Measurements from ENCODE around the gene KANSL1.
"Not testable (repeated sequence)": the region's sequence is repeated elsewhere in the genome, so short reads cannot be mapped to it uniquely, and the experiment has no call there.

Gene KANSL1

DNA sequence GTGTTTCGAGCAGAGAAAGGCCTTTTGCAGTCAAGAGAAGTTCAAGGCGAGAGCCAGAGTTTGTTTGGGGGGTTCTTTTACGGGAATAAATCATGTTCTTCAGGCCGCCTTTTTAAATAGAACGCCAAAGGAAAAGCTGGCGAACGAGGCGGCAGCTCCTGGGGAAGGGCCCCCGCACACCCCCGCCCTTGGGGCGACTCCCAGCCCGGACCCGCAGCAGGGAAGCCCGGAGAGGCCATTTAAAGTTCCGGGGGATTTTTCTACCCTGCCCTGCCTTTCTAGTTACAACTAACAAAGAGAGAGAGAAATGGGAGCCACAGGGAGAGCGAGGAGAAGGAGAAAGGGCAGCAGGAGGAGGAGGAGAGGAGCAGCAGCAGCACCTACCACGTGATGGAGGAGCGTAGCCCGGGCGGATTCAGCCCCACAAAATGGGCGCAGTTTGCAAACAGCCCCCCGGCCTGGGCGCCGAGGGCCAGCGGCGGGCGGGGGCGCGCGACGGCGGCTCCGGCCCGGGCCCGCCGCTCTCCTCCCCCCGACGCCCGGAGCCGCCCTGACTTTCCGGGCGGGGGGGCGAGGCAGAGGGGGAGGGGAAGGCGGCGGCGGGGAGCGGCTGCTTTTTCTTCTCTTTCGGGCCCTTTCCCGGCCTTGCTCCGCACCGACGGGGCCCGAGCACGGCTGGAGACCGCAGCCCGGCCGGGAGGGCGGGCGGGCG is 634 bp downstream of the KANSL1 start:
- DNase-seq = peak; percentile 68 to 78

DNA sequence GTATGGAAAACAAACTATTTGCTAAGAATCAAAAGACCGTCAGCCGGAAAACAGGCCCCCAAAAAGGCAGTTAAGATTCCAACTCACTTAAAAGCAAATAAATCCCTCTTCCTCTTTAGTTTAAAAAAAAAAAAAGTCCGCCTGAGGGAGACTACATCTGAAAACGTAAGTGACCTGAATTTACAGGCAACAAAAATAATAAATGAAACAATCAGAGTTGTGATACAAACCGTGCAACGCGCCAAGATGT is 1.1 kb downstream of the KANSL1 start:
- DNase-seq = peak in 1 of 2 donors; percentile 25

GRCh38 chr17:46191322-46192188 is 1.7 kb downstream of the KANSL1 start:
- DNase-seq = peak; percentile 49 to 58

DNA sequence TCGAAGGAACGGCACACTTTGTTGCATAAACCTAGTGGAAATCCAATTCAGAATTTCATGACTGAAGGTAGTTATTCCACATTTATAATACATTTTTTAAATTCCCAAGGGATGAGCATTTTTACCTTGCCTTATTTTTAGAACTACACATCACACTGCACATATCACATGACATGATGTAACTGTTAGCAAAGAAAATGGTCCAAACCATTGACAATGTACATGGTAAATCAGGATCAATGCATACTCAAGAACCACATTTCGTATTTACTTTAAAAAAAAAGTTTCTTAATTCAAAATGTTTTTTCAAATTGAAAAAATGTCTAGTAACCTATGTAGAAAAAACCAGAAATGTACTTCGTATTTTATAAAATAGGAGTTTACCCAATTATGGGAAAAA is 2.5 kb downstream of the KANSL1 start:
- DNase-seq = no peak

- DNase-seq = peak; percentile 49 to 68
Measured at GRCh38 chr17:46186827-46187235, 6.4 kb downstream of the KANSL1 start.

GRCh38 chr17:46184696-46185095 is 8.5 kb downstream of the KANSL1 start:
- no peak for DNase-seq

GRCh38 chr17:46183383-46183782 is 9.8 kb downstream of the KANSL1 start:
- DNase-seq = not testable (repeated sequence)

- DNase-seq = no peak
Measured at GRCh38 chr17:46182961-46183360, 10.3 kb downstream of the KANSL1 start.

- no peak for DNase-seq
Measured at GRCh38 chr17:46181940-46182339, 11.3 kb downstream of the KANSL1 start.

DNA sequence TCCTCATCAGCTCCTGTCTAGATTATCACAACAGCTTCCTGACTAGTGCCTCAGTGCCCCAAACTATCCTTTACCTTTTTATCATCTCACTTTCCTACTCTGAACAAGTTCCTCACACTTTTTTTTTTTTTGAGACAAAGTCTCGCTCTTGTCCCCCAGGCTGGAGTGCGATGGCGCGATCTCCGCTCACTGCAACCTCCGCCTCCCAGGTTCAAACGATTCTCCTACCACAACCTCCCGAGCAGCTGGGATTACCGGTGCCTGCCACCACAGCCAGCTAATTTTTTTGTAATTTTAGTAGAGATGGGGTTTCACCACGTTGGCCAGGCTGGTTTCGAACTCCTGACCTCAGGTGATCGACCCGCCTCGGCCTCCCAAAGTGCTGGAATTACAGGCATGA is 11.9 kb downstream of the KANSL1 start:
- not testable (repeated sequence) for DNase-seq

DNA sequence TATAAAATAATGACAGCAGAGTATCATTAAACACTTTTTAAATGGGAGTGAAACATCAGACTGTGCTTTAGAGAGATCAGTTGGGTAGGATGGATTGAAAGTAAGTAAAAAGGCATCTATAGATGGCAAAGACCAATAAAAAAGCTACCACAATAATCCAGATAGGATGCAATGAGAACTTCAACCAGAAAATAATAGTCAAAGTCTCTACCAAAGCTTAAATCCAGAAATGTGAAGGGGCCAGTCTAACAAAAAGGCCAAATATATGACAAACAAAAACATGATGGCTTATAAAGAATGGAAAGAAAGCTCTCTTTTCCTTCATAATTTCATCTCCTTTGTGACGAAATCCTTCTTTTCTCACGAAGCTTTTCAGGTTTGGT is 12.3 kb downstream of the KANSL1 start:
- DNase-seq = no peak

DNA sequence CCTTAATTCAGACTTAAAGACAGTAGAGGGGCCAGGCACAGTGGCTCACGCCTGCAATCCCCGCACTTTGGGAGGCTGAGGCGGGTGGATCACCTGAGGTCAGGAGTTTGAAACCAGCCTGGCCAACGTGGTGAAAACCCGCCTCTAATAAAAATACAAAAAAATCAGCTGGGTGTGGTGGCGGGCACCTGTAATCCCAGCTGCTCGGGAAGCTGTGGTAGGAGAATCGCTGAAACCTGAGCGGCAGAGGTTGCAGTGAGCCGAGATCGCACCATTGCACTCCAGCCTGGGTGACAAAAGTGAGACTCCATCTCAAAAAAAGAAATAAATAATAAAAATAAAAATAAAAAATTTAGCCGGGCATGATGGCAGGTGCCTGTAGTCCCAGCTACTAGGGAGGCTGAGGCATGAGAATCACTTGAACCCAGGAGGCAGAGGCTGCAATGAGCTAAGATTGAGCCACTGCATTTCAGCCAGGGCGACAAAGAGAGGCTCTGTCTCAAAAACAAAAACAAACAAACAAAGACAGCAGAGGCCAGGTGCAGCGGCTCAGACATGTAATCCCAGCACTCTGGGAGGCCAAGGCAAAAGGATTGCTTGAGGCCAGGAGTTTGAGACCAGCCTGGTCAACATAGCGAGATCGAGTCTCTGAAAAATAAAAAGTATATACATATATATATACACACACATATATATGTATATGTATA is 12.9 kb downstream of the KANSL1 start:
- not testable (repeated sequence) for DNase-seq

- peak in 1 of 2 donors; percentile 26 for DNase-seq
Measured at GRCh38 chr17:46179375-46179999, 13.7 kb downstream of the KANSL1 start.

- DNase-seq = no peak
Measured at GRCh38 chr17:46178550-46179214, 14.5 kb downstream of the KANSL1 start.

DNA sequence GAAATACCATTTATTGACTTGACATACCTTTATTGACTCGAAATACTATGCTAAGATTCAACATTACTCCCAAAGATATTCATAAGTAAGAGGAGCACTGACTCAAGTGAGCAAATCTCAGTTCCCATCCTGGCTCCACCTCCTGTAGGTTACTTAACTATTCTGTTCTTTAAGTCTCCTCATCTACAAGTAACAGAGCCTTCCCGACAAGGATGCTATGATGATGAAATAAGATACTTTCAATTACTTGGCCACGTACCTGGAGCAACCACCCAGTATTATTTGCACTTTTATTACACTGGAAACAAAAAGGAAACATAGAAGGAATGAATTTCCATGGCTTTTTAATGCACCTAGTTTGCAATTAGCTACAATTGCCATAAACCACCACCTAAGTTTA is 16.3 kb downstream of the KANSL1 start:
- no peak for DNase-seq

DNA sequence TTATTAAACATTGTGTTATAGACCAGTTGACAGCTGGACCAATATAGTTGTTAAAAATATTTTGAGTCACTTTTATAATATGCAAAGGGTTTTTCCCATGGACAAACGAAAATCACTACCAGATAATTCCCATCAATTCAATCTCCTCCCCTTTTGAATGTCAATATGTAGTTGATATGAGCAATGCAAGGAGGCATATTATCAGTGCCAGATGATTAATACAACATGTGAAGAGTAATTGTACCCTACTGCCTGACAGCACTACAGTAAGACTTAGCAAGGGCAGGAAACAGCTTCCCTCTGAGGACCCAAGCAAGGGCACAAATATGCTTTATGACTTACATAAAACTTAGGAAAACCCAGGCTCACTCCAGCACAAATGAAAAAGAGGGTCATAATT is 17.3 kb downstream of the KANSL1 start:
- DNase-seq = no peak

GRCh38 chr17:46173153-46173552 is 20.1 kb downstream of the KANSL1 start:
- DNase-seq = no peak

DNA sequence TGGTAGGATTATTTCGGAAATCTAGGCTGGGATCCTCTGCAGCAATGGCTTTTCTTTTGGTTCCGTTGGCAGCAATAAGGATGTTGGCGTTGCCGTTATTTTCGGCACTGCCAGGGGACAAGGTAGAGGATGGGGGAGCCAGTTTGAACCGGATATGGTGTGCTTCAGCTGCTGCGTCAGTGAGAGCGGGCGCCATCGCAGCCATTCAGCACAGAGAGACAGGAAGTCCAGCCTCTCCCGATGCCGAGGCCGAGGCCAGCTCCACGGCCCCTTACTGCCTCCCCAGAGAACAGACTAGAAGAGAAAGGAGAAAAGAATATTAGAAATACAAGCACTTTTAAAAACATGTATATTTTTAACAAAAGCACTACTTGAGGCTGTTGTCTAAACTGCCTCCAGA is 21.3 kb downstream of the KANSL1 start:
- no peak for DNase-seq

GRCh38 chr17:46170639-46171429 is 22.4 kb downstream of the KANSL1 start:
- DNase-seq = no peak

GRCh38 chr17:46169913-46170638 is 23.2 kb downstream of the KANSL1 start:
- DNase-seq = no peak

Measured in CD4-positive, alpha-beta T cell treated with Interleukin-1 beta for 1 hour (primary cell).